ENCODE data around the gene MEG3. TPM values are rescaled to one million over a fixed set of nuclear protein-coding genes. Genes with fewer than 3 reads are reported as not detected.
A peak's percentile ranks its signal among the peaks of the same experiment; 100 is the strongest.

The MEG3 gene
- total and polyA plus RNA-seq, 2 donors (not counting 3 experiments of a cell fraction or from before 2014, with no cell fraction given), result 378 to 508 TPM

DNA sequence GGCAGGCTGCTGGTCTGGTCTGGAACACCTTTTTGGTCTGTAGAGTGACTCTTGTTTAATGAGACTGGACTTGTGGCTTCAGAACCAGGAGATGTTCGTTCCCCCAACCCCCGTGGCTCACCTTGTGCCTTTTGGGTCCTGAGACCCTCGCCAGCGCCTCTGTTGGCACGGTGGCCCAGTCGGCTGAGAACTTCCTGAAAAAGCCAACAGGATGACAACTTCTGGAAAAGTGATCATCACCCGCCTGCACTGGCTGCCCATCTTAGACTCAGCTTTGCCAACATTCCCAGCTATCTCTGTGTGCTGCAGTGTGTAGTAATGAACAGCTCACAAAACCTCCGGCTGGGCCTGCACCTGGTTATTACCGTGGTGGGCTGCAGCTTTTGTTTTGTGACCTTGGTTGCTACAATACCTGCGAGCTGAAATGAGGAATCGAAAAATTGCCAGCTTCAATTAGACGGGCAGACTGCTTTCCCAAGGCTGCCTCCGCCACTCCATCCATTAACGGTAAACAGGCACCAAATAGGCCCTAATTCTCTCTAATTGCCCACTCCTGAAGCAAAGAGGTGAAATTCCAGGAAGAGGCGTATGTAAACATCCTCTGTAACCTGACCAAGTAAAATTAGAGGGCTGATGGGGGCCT, 16.0 kb downstream of the MEG3 start:
- Histone ChIP-seq H3K27me3 (ENCODE audit: control insufficient read depth in 2 of 2, insufficient read depth in 2 of 2, low read length in 2 of 2) (no peaks in the 10 kb centered on the region), H3K4me3 (replicated peaks in 1 of 3; ENCODE audit: insufficient read depth in 1 of 3, low read depth in 1 of 3, low read length in 3 of 3) (no peak overlapping the region), H3K9ac (replicated peaks; ENCODE audit: extremely low read depth, insufficient read depth, low read length) (no peak overlapping the region), H2AFZ (ENCODE audit: low read depth, low read length) (no peak overlapping the region), H3K4me1 (ENCODE audit: control insufficient read depth, extremely low read depth, insufficient read depth, low read length) (no peaks in the 10 kb centered on the region), H3K27ac (ENCODE audit: insufficient read depth, low read depth, low read length) (no peak overlapping the region), H4K20me1 (replicated peaks; ENCODE audit: control insufficient read depth, extremely low read depth, insufficient read depth, low read length) (no peaks in the 10 kb centered on the region), H3K4me2 (ENCODE audit: insufficient read depth, low read length) (no peak overlapping the region), H3K36me3 (ENCODE audit: control insufficient read depth in 2 of 2, extremely low read depth in 1 of 2, insufficient read depth in 2 of 2, low read length in 2 of 2) (peaks cover 7 to 27% of the 10 kb centered on the region in 2 experiments), H3K79me2 (ENCODE audit: control insufficient read depth, insufficient read depth, low read length) (no peaks in the 10 kb centered on the region), H3K9me3 (replicated peaks; ENCODE audit: control insufficient read depth, insufficient read depth, low read length) (no peaks in the 10 kb centered on the region), H3K9me1 (replicated peaks; ENCODE audit: control insufficient read depth, extremely low read depth, insufficient read depth, low read length) (no peaks in the 10 kb centered on the region)
- dilution Hi-C loops (cut with MboI; ENCODE audit: extremely low pct_ligation_motif_present, low sequenced_read_pairs), result no loop called here
- no peak for TF ChIP-seq EZH2 (IDR thresholded peaks at IDR 0.05; ENCODE audit: borderline replicate concordance, low read depth, low read length, severe bottlenecking)
- no peak for FAIRE-seq
- POLR2A ChIA-PET, result no interaction called here
- no TSS peak for BruUV-seq (replicated peaks)
- CTCF ChIA-PET, result interaction anchor here (0.7 to 2.0 kb wide), 2 partner anchors 9 to 132 kb away, joined by 4 to 6 read pairs; no protein-coding TSS in a partner anchor
- intact Hi-C loops (cut with micrococcal nuclease), result no loop called here
- DNase-seq (ENCODE audit: low read depth, low spot score), result no peak

DNA sequence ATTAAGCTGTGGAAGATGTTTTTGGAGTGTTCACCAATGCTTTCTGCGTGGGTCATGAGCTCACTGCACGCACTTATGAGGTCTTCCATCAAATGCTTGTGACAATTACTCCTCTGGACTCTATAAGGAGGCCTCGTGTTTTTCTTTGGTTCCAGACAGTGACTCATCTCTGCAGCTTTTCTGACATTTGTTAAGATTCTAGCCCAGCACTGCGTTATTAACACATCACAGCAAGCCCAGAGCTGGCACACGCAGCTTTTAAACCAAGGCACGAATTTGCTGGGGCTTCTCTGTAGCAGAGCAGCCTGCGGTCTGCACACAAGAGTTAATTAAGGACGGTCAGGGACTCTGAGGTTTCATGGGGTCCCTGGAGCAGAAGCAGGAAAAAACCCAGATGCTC, 16.9 kb downstream of the MEG3 start:
- Histone ChIP-seq H3K4me1 (ENCODE audit: control insufficient read depth, extremely low read depth, insufficient read depth, low read length) (no peaks in the 10 kb centered on the region), H4K20me1 (replicated peaks; ENCODE audit: control insufficient read depth, extremely low read depth, insufficient read depth, low read length) (no peaks in the 10 kb centered on the region), H3K27me3 (ENCODE audit: control insufficient read depth in 2 of 2, insufficient read depth in 2 of 2, low read length in 2 of 2) (no peaks in the 10 kb centered on the region), H3K9me3 (replicated peaks; ENCODE audit: control insufficient read depth, insufficient read depth, low read length) (no peaks in the 10 kb centered on the region), H3K79me2 (ENCODE audit: control insufficient read depth, insufficient read depth, low read length) (no peaks in the 10 kb centered on the region), H3K9ac (replicated peaks; ENCODE audit: extremely low read depth, insufficient read depth, low read length) (no peak overlapping the region), H3K36me3 (ENCODE audit: control insufficient read depth in 2 of 2, extremely low read depth in 1 of 2, insufficient read depth in 2 of 2, low read length in 2 of 2) (peaks cover 7 to 27% of the 10 kb centered on the region in 2 experiments), H3K4me3 (replicated peaks in 1 of 3; ENCODE audit: insufficient read depth in 1 of 3, low read depth in 1 of 3, low read length in 3 of 3) (no peak overlapping the region), H3K9me1 (replicated peaks; ENCODE audit: control insufficient read depth, extremely low read depth, insufficient read depth, low read length) (no peaks in the 10 kb centered on the region), H2AFZ (ENCODE audit: low read depth, low read length) (no peak overlapping the region), H3K27ac (ENCODE audit: insufficient read depth, low read depth, low read length) (no peak overlapping the region), H3K4me2 (ENCODE audit: insufficient read depth, low read length) (no peak overlapping the region)
- FAIRE-seq (no peak), DNase-seq (ENCODE audit: low read depth, low spot score) (no peak)
- no TSS peak for BruUV-seq (replicated peaks)
- TF ChIP-seq FOS (IDR thresholded peaks at IDR 0.05; ENCODE audit: borderline replicate concordance, insufficient read depth, low read length) (peak; percentile 14), POLR2A (IDR thresholded peaks at IDR 0.05; ENCODE audit: low read depth, low read length) (no peak)
- dilution Hi-C loops (cut with MboI; ENCODE audit: extremely low pct_ligation_motif_present, low sequenced_read_pairs), result no loop called here
- ChIA-PET CTCF (interaction anchor here (0.7 to 2.0 kb wide), 2 partner anchors 9 to 133 kb away, joined by 4 to 6 read pairs; no protein-coding TSS in a partner anchor), POLR2A (no interaction called here)
- intact Hi-C loops (cut with micrococcal nuclease), result no loop called here
